GM19438 (cell line): Measurements from ENCODE around the gene NUMBL.
"Not testable (repeated sequence)": the region's sequence is repeated elsewhere in the genome, so short reads cannot be mapped to it uniquely, and the experiment has no call there.

Source experiments
- ATAC-seq: cut with Tn5 transposase; IDR thresholded peaks from one replicate; pipeline ENCODE4 v1.9.1; 2021; ENCODE audit warnings: low read depth; ENCODE audit not compliant: unreplicated experiment

Gene NUMBL

GRCh38 chr19:40690050-40690692 is at the start of gene NUMBL:
Gene NUMBL (minus strand): TSS chr19:40690651. CDS start chr19:40690483, 168 bp downstream.
- ATAC-seq, result no peak

- no peak for ATAC-seq
These were observed 48.8 kb upstream of the NUMBL start for GRCh38 chr19:40739030-40739839.

- no peak for ATAC-seq
These were observed 46.7 kb upstream of the NUMBL start for GRCh38 chr19:40737102-40737644.

- ATAC-seq, result no peak
These were observed 46.2 kb upstream of the NUMBL start for GRCh38 chr19:40736661-40737060.

GRCh38 chr19:40735013-40735771 is 44.7 kb upstream of the NUMBL start:
- ATAC-seq, result no peak

- no peak for ATAC-seq
These were observed 42.7 kb upstream of the NUMBL start for GRCh38 chr19:40733149-40733548.

- ATAC-seq, result not testable (repeated sequence)
These were observed 41.9 kb upstream of the NUMBL start for GRCh38 chr19:40732304-40732703.

- ATAC-seq, result not testable (repeated sequence)
These were observed 39.6 kb upstream of the NUMBL start for GRCh38 chr19:40730065-40730464.

GRCh38 chr19:40726279-40726678 is 35.8 kb upstream of the NUMBL start:
- no peak for ATAC-seq

GRCh38 chr19:40724855-40725254 is 34.4 kb upstream of the NUMBL start:
- ATAC-seq, result no peak

GRCh38 chr19:40724315-40724714 is 33.9 kb upstream of the NUMBL start:
- no peak for ATAC-seq

GRCh38 chr19:40723661-40724254 is 33.3 kb upstream of the NUMBL start:
- ATAC-seq, result no peak

- ATAC-seq, result no peak
These were observed 31.6 kb upstream of the NUMBL start for GRCh38 chr19:40721936-40722661.

- no peak for ATAC-seq
These were observed 30.7 kb upstream of the NUMBL start for GRCh38 chr19:40721140-40721486.

GRCh38 chr19:40719414-40719894 is 29.0 kb upstream of the NUMBL start:
- ATAC-seq, result no peak

- no peak for ATAC-seq
These were observed 28.4 kb upstream of the NUMBL start for GRCh38 chr19:40718774-40719391.

GRCh38 chr19:40717880-40718773 is 27.7 kb upstream of the NUMBL start:
- no peak for ATAC-seq

GRCh38 chr19:40717325-40717879 is 27.0 kb upstream of the NUMBL start:
- no peak for ATAC-seq
